GM12872 (cell line): ENCODE measurements around the gene TLE7.

ENCODE experiments used
- TF ChIP-seq, protein P1 (sequence below): IDR thresholded peaks from 3 replicates; pipeline ENCODE4 v1.5.1; 2011; ENCODE audit warnings: low read depth, mild to moderate bottlenecking, low read length, moderate library complexity; ENCODE audit not compliant: insufficient read depth

Gene TLE7

DNA sequence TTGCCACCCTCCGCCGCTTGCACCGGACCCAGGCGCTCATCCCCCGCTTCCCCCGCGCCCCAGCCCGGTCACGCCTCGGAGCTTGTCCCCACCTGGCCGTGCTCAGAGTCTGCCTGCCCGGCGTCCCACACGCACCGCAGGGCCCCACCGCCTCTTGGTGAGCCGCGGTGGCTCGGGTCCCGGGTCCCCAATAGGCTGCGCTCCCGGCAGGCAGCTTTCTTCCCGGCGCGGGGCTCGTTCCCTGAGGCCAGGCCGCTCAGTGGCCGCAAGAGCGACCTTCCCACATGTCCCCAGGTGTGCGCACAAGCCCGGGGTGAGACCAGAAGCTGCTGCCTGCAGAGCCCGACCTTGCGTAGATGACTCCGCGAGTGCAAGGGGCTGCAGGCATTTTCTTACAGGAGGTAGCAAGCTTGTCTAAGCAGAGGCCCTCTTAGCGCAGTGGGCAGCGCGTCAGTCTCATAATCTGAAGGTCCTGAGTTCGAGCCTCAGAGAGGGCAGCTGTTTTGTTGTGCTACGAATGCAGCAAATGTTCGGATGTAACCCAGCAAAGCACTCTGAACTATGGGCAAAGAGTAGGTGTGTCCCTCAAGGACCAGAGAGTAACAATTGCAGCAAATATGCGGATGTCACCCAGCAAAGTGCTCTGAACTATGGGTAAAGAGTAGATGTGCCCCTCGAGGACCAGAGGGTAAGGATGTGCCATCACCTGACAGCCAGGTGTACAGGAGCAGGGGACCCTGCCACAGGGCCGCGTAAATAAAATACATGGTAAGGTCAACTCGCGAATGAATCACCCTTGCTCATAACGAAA is 15.6 kb downstream of the TLE7 start:
- TF ChIP-seq, protein P1, sequence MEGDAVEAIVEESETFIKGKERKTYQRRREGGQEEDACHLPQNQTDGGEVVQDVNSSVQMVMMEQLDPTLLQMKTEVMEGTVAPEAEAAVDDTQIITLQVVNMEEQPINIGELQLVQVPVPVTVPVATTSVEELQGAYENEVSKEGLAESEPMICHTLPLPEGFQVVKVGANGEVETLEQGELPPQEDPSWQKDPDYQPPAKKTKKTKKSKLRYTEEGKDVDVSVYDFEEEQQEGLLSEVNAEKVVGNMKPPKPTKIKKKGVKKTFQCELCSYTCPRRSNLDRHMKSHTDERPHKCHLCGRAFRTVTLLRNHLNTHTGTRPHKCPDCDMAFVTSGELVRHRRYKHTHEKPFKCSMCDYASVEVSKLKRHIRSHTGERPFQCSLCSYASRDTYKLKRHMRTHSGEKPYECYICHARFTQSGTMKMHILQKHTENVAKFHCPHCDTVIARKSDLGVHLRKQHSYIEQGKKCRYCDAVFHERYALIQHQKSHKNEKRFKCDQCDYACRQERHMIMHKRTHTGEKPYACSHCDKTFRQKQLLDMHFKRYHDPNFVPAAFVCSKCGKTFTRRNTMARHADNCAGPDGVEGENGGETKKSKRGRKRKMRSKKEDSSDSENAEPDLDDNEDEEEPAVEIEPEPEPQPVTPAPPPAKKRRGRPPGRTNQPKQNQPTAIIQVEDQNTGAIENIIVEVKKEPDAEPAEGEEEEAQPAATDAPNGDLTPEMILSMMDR: no peak

DNA sequence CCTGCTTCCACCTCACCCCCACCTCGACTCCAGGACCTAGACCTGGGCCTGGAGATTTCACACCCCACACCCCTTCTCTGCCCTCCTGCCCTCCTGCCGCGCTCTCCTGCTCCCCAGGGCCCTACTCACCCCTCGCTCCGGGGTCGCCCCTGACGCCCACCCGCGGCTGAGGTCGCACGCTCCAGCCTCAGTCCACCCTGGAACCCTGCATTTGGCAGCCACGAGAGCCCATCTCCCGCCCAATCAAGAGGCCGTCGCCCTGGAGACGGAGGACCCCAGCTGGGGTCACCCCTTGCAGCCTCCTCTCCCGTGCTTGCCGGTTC is 16.1 kb downstream of the TLE7 start:
- TF ChIP-seq, protein P1: no peak

DNA sequence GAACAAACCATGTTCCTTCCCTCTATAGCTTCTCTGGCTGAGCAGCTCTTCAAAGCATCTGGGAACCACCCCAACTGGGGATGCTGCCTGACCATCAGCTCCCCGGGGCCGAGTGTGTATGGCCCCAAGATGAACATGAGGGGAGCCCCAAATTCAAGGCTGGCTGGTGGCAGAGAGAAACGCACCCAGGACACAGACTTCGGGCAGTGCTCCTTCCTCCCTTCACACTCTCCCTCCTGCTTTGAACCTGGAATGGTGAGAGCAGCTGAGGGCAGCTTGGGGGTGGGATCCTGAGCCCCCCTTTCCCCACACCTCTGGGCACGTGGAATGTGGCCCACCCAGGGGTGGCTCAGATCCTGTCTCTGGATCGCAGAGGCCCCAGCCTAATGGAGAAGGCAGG is 17.2 kb downstream of the TLE7 start:
- TF ChIP-seq, protein P1: no peak

DNA sequence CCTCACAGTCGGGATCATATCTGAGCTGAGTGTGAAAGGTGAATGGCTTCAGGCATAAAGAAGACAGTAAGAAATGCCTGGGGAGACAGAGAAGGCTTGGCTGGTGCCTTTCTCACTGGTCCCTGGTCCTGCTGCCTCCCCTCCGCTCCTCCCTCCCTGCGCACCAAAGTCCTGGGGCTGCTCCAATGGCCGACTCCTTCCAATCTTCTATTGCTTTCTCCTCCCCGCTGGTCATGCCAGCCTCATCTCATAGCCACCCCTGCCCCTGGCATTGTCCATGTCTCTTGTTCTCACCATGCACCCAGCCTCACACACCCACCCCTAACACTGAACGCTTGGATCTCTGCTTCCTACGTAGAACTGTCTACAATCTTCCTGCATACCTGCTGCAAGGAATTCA is 18.0 kb downstream of the TLE7 start:
- TF ChIP-seq, protein P1: no peak

DNA sequence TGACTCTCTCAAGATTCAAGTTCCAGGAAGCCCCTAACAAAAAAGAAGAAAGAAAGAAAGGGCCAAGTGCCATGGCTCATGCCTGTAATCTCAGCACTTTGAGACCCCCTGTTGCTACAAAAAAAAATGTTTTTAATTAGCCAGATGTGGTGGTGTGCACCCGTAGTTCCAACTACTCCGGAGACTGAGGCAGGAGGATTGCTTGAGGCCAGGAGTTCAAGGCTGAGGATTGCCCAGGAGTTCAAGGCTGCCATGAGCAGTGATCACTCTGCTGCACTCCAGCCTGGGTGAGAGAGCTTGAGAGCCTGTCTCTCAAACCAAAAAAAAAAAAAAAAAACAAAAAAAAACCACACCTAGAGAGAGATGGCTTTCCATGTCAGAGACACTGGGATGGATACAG is 18.8 kb downstream of the TLE7 start:
- TF ChIP-seq, protein P1: no peak

DNA sequence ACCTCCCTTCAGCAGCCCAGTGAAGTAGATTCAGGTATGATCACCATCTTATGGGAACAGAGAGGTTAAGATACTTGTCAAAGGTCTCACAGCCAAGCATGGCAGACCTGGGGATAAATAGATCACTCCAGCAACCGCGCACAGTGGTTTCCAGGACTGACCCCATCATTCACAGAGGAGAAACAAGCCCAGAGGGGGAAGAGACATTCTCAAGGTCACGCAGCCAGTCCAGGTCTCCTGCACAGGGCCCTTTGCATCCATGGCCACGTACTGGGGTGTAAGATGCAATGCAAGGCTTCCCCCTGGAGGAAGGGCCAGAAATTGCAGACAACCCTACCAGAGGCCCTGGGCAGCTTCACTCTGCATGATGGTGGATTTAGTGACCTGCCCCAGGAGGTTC is 19.9 kb downstream of the TLE7 start:
- TF ChIP-seq, protein P1: peak; percentile 77

DNA sequence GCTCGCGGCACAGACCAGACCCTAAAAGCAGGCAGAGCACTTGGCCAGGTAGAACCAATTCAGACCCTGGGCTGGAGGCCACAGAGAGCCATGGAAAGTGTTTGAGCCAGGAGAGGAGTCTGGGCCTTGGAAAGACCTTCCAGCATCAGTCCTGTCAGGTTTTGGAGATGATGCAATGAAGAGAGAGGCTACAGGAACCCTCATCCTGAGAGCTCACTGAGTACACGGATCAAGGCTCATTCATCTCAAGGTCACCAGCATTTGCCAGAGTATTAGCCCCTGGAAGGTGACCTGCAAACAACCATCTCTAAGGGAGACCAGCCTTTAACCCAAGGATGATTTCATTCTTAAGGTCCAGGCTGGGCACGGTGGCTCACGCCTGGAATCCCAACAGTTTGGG is 27.8 kb downstream of the TLE7 start:
- TF ChIP-seq, protein P1: no peak
